NCI-H510A treated with DMSO at 0.1 percent for 48 hours (cell line): Measurements from ENCODE around the gene SH3RF3.
A peak's percentile ranks its signal among the peaks of the same experiment; 100 is the strongest.

ENCODE experiments used
- DNase-seq: peaks from one replicate; lab custom pipeline; 2025; lab: John Stamatoyannopoulos, UW

Gene SH3RF3

DNA sequence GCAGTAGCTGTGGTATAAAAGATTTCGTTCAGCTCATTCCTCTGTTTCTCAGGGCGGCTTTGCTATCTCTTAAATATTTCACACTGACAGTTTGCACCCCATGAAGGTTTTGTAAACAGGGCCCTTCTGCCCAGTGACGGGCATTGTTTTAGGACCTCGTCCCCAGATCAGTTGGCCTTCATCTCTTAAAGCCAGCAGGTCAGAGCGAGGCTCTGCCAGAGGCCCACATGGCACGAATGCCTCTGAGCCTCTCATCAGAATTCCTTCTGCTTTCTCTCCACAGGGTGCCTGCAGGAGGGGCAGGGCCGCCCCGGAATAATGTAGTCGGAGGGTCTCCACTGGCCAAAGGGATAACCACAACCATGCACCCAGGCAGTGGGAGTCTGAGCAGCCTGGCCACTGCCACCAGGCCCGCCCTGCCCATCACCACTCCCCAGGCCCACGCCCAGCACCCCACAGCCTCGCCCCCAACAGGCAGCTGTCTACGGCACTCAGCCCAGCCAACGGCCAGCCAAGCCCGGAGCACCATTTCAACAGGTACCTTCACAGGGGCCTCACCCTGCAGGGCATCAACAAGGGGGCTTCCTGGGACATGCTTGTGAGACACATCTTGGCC lies 307.7 kb downstream of the SH3RF3 start:
- DNase-seq: peak; percentile 88

DNA sequence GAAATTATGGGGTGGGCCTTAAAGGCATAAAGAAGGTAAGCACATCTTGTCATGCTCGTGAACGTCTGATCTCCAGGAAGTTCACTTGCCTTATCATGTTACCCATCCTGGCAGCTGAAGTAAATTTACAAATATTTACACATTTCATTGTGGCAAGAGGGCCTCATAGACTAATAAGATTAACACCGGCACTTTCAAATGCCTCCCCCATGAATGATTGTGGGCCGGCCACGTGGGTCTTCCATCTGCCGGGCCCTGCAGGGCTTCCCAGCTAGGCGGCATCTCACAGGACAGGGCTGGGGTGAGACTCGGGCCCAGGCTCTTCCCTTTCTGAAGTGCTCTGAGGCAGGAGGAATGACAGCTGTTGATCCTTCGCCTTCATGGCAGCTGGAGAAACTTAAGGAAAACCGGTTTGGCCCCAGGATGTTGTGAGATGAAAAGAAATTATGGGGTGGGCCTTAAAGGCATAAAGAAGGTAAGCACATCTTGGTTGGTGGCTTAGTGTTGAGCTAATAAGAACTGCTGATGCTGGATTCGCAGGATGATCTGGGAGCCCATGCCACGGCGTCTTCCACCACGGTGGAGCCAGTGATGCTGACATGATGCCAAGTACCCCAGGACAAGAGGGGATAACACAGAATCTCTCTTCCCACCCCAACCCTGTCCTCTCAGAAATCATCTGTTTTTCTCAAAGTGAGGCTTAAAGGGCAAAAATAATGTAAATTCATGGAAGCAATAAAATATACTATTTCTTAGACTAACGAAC lies 308.5 kb downstream of the SH3RF3 start:
- peak; percentile 96 for DNase-seq

DNA sequence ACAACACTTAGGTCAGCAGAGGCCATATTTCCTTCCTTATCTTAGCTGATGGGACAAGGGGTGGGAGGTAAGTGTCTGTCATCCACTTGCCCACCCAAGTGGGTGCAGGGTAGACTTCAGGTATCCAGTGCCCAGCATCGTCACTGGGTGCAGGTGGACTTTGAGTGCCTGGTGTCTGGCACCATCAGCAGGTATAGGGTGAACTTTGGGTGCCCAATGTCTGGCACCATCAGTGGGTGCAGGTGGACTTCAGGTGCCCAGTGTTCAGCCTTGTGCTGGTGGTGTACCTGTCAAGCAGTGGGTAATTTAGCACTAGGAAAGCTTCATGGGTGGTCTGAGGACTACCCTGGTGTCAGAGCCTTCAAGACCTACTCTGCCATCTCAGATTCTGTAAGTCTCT lies 309.1 kb downstream of the SH3RF3 start:
- no peak for DNase-seq

DNA sequence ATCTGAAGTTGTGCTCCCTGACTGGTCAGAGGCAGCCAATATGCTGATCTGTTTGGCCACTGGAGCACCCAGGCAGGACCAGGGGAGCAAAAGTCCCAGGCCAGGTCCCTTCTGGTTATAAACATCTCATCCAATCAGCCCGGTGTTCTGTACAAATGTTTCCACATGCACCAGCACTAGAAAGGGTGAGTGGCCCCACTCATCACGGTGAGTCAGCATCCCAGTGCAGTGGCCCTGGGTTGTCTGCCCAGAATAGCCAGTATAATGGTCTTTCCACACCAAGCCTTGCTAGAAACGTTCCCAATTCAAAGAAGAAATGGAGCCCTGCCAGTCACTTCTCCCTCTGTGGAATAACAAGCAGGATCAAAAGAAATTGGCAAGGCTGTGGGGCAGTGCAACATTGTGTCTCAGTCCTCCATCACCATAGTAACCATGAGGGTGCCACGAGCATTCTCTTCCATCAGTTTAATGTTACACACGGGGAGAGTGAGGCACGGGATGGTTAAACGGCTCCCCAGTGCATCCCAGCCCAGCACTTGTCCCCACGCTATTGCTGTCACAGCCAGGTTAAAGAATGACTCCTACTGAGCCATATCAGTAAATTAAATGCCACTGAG lies 309.9 kb downstream of the SH3RF3 start:
- DNase-seq: no peak

DNA sequence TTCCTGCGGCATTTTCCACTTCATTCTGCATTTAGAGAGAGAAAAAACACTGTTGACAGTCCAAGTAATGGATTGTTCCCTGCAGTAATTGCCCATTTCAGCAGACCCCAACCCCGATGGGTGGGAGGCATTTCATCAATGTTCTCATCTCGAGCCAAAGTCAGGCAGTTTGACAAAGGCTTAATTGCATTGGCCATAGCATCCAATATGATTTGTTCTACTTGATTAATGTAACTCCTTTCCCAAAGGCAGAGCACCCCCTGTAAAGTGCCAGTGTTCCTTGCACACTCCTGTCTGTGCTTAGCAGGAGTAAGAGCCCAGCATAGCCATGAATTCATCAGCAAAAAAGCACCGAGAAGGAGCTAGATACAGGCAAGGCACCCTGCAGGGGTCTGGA lies 310.4 kb downstream of the SH3RF3 start:
- DNase-seq: no peak

DNA sequence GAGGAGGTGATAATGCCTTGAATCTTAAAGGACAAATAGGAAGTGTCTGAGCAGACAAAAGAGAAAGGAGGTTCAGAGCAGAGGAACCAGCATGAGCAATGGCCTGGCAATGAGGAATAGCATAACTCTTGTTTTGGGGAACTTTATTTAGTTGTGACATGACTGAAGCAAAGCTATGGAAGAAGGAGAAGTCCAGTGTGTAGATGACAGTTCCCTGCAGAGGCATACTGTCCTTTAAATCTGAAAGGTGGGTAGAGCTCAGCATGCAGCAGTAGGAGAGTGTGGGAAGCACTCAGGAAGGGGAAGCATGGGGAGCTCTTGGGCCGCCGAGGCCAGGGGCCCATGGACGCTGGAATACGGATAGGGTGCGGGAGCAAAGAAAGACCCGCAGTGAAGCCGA lies 311.0 kb downstream of the SH3RF3 start:
- DNase-seq: no peak

DNA sequence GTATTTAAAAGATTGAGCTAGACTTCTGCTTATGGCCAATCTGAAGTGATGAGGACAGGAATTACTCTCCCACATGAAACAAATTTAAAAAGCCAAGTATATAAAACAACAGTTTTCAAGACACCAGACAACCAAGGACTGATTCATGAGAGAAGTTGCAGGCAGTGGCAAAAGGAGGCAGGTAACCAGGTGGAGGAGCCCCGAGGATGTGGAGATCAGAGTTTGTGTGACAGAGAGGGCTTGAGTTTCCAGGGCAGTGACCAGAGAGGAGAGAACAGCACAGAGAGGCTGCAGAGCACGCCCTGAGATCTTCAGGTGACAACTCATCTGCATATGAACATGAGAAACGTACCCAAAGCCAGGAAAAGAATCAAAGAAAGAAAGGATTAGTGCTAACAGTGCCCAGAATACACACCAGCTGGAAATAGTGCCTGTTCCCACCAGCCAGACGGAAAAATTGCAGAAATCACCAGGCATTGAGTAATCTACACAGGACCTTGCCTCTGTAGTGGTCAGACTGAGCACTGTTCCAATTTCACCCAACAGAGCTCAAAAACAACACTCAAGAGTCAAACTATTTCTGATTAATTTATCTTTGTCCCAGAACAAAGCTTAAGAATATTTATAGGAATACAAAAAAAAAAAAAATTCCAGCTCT lies 311.6 kb downstream of the SH3RF3 start:
- DNase-seq: no peak

DNA sequence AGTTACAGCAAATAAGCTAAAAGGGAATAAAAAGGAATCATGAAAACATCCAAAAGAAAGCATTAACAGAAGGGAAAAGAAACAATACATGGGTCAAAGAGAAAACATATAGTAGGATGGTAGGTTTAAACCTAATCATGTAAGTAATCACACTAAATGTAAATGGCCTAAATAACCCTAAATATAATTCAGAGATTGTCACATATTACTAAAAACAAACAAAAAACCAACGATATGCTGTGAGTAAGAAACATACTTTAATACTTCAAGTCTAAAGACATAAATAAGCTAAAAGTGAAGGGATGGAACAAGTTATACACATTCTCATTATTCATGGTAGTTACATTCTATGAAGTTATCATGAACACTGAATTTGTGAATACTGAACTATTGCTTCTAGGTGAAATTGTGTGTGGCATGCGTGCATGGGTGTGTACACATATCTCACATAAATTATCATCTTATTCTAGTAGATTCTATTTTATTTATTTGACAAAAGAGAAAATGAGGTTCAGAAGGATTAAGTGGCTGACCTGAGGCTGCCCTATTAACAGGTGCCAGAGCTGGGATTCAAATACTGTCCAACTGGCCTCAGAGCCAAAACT lies 313.8 kb downstream of the SH3RF3 start:
- DNase-seq: no peak

DNA sequence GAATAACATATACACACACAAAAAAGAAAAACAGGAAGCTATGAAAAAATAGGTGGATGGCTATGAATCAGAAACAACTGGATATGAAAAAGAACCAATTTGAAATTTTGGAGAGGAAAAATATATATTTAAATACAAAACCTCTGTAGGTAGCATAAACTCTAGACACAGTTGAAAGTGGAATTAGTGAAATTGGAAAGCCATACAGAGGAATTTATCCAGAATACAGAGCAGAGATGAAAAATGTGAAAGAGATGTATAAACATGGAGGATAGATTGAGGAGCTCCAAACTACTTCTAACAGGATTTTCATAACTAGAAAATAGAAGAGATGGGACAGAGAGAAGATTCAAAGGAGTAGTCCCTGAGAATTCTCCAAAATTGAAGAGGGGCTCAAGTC lies 315.9 kb downstream of the SH3RF3 start:
- no peak for DNase-seq

DNA sequence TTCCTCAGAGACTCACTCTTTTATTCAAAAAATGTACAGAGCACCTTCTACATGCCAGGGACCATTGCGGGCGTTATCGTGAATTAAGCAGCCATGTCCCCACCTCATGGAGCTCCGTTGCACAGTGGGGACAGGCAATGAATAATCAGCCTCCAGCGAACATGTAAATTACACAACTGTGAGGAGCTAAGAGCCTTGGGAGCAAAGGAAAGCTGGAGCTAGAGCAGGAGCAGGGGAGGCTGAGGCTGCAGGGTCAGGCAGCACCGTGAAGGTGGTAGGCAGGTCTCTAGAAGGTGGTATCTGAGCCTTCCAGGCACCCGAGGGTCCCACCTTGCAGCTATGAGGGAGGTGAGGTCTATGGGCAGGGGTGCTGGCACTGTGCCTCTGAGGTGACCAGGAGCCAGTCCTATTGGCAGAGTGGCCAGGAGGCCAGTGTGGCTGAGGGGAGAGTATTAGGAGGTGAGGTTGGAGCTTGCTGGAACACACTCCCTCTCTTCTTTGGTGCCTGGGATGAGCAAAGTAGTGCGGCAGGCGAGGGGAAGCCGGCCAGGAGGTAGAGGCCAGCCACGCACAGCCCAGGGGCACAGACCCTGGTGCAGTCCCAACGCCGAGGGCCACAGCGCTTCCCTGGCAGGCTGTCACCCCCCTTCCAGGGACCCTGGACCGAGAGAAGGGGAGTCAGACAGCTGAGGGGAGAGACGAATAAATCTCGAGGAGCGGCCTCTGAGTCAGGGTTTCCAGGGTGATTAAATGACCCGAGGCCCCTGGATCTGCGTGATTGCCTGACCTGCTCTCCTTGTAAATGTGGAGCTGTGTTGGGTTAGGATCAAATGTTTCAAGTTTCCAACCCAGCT lies 317.5 kb downstream of the SH3RF3 start:
- no peak for DNase-seq

DNA sequence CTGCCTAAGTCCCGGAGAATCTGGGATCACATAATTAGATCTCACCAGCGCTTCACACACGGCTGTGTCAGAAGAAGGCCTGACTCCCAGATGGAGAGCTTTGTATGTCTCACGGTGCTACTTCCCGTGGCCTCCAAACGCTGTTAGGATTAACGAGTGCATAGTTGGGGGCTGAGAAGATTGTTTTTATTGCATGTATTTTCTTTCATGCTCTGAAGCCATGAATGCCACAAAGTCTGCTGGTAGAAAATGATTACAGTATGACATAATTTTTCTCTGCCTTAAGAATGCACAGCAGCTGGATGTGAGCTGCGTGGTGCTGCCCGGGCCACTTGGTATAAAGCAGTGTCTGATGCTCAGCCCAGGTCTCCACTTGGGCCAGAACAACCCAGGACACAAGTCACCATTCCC lies 318.3 kb downstream of the SH3RF3 start:
- DNase-seq: no peak

DNA sequence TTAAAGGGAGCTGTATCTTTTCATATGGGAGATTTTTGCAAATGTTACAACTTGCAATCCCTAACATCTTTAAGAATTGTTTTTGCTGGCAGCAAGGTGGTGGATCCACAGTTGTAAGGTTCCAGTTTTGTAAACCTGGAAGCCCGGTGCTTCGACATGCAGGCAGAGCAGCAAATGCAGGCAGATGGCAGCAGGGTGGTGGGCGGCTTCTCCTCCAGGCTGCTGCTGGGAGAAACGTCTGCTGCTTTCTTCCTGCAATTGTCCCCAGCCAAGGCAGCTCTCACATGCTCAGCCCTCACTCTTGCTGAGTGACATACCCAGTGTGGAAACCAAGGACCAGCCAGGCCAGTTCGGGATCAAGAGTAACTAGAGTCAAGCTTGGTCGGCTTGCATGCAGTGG lies 318.8 kb downstream of the SH3RF3 start:
- DNase-seq: no peak

DNA sequence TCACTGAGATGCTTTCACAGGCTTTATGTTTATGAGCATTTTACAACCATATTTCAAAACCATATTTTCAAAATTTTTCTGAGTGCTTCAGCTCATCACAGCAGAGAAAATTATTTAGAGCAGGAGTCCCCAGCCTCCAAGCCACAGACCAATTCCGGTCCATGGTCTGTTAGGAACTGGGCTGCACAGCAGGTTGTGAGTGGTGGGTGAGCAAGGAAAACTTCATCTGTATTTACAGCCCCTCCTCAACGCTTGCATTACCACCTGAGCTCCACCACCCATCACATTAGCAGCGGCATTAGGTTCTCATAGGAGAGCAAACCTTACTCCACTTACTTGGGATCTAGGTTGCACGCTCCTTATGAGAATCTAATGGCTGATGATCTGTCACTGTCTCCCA lies 319.2 kb downstream of the SH3RF3 start:
- no peak for DNase-seq

DNA sequence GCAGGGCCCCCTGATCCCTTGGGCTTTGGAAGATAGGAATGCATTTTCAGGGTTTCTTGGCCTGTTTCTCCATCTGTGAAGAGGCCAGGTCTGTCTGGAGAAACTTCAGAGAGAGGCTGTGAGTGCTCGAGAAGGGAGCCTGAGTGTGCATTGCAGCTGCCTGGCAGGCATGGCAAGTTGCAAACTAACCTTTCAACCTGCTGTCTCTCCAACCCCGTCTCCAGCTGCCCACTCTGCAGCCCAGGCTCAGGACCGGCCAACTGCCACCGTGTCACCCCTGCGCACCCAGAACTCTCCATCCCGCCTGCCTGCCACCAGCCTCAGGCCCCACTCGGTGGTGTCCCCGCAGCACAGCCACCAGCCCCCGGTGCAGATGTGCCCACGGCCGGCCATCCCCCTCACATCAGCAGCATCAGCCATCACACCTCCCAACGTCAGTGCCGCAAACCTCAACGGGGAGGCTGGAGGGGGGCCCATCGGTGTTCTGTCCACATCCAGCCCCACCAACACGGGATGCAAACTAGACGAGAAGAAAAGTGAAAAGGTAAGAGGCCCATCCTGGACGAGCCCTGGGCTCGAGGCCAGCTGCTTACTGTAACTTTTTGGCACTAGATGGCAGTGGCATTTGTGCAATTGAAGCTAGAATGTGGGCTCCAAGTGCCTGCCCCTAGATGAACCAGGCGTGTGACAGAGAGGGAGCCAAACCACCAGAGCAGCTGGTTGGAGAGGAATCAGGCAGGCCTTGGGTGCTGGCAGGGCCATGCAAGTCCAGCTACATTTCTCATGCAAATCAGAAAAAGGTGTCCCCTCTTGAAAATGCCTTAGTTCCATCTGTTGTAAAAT lies 320.2 kb downstream of the SH3RF3 start:
- DNase-seq: peak; percentile 6

DNA sequence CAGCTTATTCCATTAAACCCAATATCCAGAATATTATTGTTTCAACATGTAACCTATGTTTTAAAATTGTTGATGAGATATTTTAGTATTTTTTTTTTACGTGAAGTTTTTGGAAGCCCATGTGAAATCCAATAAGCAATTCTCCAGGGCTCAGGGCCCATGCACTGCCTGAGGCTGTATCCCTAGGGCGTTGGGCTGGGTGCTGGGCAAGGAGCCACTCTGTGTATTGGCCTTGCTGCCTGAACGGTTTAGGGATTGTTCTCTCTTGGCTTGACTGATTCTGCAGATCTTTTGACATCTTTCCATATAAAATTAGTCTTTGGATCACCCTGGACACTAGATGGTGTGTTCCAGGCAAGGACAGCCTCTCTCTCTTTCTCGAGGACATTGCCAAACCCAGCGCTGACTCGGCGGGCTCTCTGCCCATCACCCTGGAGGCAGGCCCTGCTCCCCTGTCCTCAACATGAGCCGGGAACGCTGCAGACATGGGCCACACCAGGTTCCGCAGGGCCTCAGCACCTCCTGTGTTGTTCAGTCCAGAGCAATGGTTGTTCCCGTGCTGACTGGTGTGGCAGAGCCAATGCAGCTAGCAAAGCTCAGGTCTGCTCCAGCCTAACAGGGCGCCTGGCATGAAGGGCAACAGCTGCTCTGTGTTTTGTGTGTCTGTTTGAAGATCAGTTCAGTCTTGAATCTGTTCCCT lies 321.7 kb downstream of the SH3RF3 start:
- DNase-seq: no peak

DNA sequence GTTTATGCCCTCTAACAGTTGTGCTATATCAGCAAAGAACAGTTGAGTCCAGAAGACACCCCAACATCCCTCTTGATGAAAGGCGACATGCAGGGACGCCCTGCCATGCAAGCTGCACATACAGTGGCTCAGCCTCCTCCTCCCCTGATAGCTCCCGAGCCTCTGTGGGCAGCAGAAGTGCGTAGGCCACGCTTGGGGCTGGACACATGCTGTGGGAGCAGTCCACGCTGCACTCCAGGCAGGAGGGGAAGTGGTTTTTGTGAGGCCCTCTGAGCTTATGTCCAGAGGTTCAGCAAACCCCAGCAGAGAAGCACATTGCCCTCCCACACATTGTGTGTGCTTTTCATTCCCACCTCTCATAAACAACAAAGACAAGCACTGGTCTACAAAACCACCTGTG lies 322.7 kb downstream of the SH3RF3 start:
- no peak for DNase-seq

DNA sequence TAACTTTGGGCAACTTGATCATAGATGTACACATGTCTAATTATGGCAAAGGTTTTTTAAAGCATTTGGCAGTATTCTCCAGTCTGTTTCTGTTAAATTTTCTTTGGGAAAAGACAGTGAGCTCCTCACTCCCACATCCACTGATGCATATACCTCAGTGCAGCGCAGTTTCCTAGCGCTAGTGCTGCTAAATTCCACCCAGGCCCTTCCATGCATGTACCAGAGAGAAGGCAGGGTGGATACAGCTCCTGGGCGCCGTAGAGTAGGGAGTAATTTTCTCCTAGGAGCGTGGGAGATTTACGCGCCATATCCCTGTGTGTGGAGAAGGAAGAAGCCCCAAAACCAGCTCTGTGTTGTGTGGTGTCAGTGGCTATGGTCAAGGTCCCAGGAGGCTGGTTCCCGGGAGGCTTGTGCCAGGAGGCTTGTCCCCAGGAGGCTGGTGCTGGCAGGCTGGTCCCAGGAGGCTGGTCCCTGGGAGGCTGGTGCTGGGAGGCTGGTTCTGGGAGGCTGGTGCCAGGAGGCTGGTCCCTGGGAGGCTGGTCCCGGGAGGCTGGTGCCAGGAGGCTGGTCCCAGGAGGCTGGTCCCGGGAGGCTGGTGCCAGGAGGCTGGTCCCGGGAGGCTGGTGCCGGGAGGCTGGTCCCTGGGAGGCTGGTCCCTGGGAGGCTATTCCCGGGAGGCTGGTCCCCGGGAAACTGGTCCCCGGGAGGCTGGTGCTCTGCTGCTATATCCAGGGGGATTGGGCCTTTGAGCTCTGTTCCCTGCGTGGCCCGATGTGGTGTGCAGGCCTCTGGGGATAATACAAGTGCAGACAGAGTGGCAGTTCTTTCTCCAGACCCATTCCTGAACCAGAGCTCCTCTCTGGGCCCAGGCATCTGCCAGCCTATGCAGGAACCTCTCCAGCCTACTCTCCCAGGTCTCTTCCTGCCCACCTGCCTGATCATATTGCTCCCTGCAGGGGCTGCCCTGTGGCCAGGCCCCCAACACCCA lies 323.6 kb downstream of the SH3RF3 start:
- no peak for DNase-seq

DNA sequence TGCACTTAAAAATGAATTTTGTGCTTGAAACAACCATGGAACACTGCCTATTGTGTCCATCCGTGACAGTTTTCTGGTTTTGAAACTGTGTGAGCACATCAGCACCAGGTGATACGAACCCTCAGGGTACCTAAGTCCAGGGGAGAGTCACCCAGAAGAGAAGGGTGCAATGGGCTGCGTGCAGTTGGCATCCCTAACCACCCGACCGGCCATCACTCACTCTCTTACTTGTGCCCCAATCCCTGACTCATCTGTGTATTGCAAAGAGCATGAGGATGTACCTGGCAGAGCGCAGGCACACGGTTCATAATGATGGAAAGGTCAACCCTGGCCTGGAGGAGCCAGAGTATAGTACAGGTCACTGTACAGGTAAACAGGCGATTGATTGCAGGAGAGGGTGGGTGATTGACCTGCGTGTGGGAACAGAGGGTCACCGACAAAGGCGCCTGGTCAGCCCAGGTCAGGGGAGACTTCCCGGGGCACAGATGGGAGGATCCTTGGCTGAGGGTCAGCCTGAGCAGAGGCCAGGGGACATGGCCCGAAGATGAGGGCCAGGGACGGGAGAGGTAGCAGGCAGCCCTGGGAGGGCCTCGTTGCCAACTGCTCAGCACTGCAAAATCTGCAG lies 324.5 kb downstream of the SH3RF3 start:
- no peak for DNase-seq
